ENCODE results near the gene HSPA5.

GRCh38 chr9:125238915-125239446 is 2.2 kb downstream of the HSPA5 start:
- TF ChIP-seq CTCF (conservative IDR thresholded peaks at IDR 0.05; ENCODE audit: low read depth, low read length) (no peak), POLR2A (IDR thresholded peaks at IDR 0.05; ENCODE audit: low read depth, low read length) (no peak), RFX5 (IDR thresholded peaks at IDR 0.05; ENCODE audit: low read depth, low read length) (no peak), RAD21 (IDR thresholded peaks at IDR 0.05; ENCODE audit: low read length) (no peak), FOS (IDR thresholded peaks at IDR 0.05; ENCODE audit: low read depth, low read length) (no peak), MXI1 (IDR thresholded peaks at IDR 0.05; ENCODE audit: borderline replicate concordance, low read depth, low read length) (no peak), MAFK (IDR thresholded peaks at IDR 0.05; ENCODE audit: low read depth, low read length) (no peak), MAZ (IDR thresholded peaks at IDR 0.05; ENCODE audit: borderline replicate concordance, low read depth, low read length) (no peak)
